Esophagus squamous epithelium (tissue), 4 donors: ENCODE data around the gene TDO2.

ENCODE experiments used
- POLR2A ChIP-seq, 4 donors: fragments of 450-650 bp; IDR thresholded peaks; one replicate each; pipeline ENCODE4 v1.6.1; 2017; ENCODE audit warnings: antibody characterized with exemption in 4 of 4, mild to moderate bottlenecking in 4 of 4, moderate library complexity in 3 of 4
- TF ChIP-seq, protein P1 (sequence below), 6 experiments: fragments of 450-650 bp in 4 of 6; fragments of 200-600 bp in 2 of 6; sonication (generic) in 2 of 6; IDR thresholded peaks; one replicate each; pipeline ENCODE4 v1.5.1; 2016 to 2019; ENCODE audit warnings: antibody characterized with exemption in 6 of 6, mild to moderate bottlenecking in 4 of 6, moderate library complexity in 4 of 6

GRCh38 chr4:155941820-155942219 lies 38.3 kb downstream of the TDO2 start:
- TF ChIP-seq, protein P1, sequence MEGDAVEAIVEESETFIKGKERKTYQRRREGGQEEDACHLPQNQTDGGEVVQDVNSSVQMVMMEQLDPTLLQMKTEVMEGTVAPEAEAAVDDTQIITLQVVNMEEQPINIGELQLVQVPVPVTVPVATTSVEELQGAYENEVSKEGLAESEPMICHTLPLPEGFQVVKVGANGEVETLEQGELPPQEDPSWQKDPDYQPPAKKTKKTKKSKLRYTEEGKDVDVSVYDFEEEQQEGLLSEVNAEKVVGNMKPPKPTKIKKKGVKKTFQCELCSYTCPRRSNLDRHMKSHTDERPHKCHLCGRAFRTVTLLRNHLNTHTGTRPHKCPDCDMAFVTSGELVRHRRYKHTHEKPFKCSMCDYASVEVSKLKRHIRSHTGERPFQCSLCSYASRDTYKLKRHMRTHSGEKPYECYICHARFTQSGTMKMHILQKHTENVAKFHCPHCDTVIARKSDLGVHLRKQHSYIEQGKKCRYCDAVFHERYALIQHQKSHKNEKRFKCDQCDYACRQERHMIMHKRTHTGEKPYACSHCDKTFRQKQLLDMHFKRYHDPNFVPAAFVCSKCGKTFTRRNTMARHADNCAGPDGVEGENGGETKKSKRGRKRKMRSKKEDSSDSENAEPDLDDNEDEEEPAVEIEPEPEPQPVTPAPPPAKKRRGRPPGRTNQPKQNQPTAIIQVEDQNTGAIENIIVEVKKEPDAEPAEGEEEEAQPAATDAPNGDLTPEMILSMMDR (IDR thresholded peaks at IDR 0.05), result no peak
- TF ChIP-seq POLR2A (IDR thresholded peaks at IDR 0.05), result no peak
